ENCODE results near the gene ADCK1.

GRCh38 chr14:77910506-77910905, 110.6 kb downstream of the ADCK1 start:
- TF ChIP-seq CTCF (conservative IDR thresholded peaks at IDR 0.05) (no peak), ZFX (IDR thresholded peaks at IDR 0.05) (no peak)

All from C4-2B (cell line).